Esophagus squamous epithelium (tissue), 4 donors: ENCODE measurements around the gene ACAP2.

Experiments used
- POLR2A ChIP-seq, 4 donors: fragments of 450-650 bp; IDR thresholded peaks; one replicate each; pipeline ENCODE4 v1.6.1; 2017; ENCODE audit warnings: antibody characterized with exemption in 4 of 4, mild to moderate bottlenecking in 4 of 4, moderate library complexity in 3 of 4
- TF ChIP-seq, protein P1 (sequence below), 6 experiments: fragments of 450-650 bp in 4 of 6; fragments of 200-600 bp in 2 of 6; sonication (generic) in 2 of 6; IDR thresholded peaks; one replicate each; pipeline ENCODE4 v1.5.1; 2016 to 2019; ENCODE audit warnings: antibody characterized with exemption in 6 of 6, mild to moderate bottlenecking in 4 of 6, moderate library complexity in 4 of 6

- TF ChIP-seq, protein P1, sequence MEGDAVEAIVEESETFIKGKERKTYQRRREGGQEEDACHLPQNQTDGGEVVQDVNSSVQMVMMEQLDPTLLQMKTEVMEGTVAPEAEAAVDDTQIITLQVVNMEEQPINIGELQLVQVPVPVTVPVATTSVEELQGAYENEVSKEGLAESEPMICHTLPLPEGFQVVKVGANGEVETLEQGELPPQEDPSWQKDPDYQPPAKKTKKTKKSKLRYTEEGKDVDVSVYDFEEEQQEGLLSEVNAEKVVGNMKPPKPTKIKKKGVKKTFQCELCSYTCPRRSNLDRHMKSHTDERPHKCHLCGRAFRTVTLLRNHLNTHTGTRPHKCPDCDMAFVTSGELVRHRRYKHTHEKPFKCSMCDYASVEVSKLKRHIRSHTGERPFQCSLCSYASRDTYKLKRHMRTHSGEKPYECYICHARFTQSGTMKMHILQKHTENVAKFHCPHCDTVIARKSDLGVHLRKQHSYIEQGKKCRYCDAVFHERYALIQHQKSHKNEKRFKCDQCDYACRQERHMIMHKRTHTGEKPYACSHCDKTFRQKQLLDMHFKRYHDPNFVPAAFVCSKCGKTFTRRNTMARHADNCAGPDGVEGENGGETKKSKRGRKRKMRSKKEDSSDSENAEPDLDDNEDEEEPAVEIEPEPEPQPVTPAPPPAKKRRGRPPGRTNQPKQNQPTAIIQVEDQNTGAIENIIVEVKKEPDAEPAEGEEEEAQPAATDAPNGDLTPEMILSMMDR (IDR thresholded peaks at IDR 0.05), result no peak
- TF ChIP-seq POLR2A (IDR thresholded peaks at IDR 0.05), result no peak
Observed at GRCh38 chr3:195238081-195238571, 204.7 kb downstream of the ACAP2 start.
